HG02970 (cell line): Measurements from ENCODE around the gene HSD17B3.
"Not testable (repeated sequence)": the region's sequence is repeated elsewhere in the genome, so short reads cannot be mapped to it uniquely, and the experiment has no call there.

Source experiments
- ATAC-seq: cut with Tn5 transposase; IDR thresholded peaks from one replicate; pipeline ENCODE4 v1.9.1; 2021; ENCODE audit warnings: mild to moderate bottlenecking, moderate library complexity, moderate number of reproducible peaks; ENCODE audit not compliant: unreplicated experiment, low FRiP score

The HSD17B3 gene

GRCh38 chr9:96309850-96310249 lies 7.9 kb upstream of the HSD17B3 start:
- ATAC-seq, result no peak

DNA sequence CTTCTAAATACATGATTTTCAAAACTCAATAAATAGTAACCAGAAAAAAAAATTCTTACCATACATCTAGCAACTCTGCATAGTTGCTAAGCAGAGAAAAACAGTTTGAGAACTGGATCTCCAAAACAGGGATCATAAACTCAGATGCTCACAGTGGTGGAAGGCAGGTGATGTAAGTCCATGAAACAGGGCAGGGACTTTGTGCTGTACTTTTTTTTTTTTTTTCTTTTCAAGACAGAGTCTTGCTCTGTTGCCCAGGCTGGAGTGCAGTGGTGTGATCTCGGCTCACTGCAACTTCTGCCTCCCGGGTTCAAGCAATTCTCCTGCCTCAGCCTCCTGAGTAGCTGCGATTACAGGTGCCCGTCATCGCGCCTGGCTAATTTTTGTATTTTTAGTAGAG lies 5.0 kb upstream of the HSD17B3 start:
- not testable (repeated sequence) for ATAC-seq

DNA sequence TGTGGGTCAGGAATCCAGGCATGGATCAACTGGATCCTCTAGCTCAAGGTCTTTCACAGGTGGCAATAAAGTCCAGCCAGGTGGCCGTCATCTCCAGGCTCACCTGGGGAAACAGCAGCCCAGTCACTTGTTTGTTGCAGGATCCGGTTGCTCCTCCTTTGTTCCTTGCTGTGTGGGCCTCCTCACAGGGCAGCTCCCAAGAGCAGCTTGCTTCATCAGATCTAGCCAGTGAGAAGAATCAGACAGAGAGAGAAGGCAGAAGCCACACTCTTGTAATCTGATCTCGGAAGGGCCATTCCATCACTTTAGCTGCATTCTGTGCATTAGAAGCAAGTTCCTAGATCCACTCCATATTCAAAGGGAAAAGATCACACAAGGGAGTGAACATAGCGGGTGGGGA lies 3.2 kb upstream of the HSD17B3 start:
- no peak for ATAC-seq

- ATAC-seq, result no peak
Measured at GRCh38 chr9:96304230-96304629, 2.3 kb upstream of the HSD17B3 start.

- no peak for ATAC-seq
Measured at GRCh38 chr9:96299823-96300222, 2.2 kb downstream of the HSD17B3 start.

DNA sequence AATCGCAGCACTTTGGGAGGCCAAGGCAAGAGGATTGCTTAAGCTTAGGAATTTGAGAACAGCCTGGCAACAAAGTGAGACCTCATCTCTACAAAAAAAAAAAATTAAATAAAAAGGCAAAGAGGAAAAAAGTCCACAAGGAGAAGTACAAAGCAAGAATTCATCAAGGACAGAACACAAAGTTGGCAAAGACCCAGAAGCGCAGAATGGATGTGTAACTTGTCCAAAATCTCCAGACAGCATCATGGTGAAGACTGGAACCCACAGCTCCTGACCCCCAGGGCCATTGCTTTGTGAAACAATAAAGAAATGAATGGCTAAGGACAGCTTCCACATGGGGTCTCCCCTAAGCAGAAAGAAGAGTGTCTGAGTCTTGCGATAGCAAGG lies 7.8 kb downstream of the HSD17B3 start:
- ATAC-seq, result no peak

- ATAC-seq, result no peak
Measured at GRCh38 chr9:96293498-96294158, 8.3 kb downstream of the HSD17B3 start.

DNA sequence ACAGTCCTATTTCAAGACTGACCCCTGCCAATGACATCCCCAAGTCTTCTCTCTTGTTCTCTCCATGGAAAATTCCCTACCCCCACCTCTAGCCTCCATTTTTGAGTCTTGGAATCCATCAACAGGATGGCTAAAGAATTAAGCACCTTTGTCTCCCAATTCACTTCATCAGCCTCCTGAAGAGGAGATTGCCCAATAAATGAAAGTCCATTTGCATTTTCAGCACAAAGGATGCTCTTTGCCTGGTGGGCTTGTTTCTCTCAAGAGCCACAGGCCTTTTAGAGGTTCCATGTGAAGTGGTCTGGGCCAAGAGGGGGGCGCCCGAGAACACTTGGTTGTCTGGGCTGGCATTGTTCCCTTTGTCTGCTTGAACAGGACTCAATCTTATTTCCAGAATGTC lies 12.6 kb downstream of the HSD17B3 start:
- no peak for ATAC-seq

DNA sequence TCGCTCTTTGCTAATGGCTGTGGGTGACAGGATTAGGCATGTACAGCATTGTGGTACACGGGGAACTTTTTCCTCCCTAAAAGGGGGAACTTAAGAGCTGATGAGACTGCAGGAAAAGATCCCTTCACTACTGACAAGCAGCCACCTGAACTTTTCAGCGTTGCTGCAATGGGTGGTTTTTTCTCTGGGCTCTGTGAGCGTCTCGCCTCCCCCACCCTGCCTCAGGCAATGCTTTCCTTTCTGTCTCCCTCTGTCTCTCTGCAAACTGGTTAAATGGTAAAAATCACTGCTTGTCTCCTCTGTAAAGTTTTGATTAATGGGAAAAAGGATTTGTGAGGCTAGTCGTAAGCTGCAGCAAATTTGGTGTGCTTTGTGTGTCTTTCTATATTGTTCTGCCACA lies 20.3 kb downstream of the HSD17B3 start:
- no peak for ATAC-seq

GRCh38 chr9:96279932-96280331 lies 22.0 kb downstream of the HSD17B3 start:
- no peak for ATAC-seq

DNA sequence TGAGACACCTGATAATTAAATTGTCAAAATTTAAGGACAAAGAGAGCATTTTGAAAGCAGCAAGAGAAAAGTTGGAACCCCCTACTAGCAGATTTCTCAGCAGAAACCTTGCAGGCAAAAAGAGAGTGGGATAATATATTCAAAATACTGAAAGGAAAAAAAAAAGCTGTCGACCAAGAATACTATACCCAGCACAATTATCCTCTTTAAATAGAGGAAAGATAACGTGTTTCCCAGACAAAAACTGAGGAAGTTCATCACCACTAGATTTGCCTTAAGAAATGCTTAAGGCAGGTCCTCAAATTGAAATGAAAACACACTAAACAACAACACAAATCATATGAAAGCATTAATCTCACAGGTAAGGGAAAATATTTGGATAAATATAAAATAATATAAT lies 27.0 kb downstream of the HSD17B3 start:
- no peak for ATAC-seq

GRCh38 chr9:96270236-96270744 lies 31.7 kb downstream of the HSD17B3 start:
- no peak for ATAC-seq

DNA sequence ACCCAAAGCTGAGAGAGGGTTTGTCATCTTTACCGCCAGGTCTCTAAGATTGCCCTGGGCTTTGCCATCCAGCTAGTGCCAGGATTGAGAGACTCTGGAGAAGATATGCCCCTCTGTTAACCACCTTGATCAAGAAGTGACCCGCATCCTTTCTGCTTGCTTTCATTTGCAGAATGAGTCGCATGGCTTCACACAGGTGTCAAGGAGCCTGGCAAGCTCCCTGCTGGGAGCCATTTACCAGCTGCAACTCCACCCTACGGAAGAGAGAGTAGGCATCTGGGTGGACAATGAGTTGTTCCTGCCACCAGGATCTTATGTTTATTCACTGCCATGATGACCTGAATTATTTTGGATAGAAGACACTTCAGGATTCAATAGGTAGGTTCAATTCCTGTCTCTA lies 43.0 kb downstream of the HSD17B3 start:
- no peak for ATAC-seq

DNA sequence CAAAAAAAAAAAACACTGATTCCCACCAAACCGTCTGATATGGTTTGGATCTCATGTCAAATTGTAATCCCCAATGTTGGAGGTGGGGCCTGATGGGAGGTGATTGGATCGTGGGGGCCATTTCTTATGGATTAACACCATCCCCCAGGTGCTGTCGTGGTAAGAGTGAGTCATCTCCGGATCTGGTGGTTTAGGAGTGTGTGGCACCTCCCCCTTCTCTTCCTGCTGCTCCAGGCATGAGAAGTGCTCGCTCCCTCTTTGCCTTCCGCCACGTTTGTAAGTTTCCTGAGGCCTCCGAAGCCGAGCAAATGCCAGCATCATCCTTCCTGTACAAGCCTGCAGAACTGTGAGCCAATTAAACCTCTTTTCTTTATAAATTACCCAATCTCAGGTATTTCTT lies 45.2 kb downstream of the HSD17B3 start:
- no peak for ATAC-seq

DNA sequence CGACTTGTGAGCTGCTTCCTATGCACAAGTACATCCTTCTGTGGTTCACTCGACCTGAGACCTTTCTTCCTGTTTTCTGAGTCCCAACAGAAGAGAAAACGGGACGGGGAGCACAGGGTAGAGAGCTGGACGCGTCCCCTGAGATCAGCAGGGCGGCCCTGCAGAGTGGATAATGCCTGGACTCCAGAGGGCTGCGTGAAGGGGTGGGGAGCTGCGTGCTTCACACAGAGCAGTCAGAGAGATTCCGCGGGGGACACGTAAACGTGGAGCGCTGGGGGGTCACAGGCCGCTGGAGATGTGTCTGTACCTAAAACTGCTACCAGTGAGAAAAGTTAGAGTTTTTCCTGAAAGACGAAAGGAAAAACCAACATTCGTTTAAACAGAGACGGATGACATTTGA lies 46.3 kb downstream of the HSD17B3 start:
- ATAC-seq, result no peak

DNA sequence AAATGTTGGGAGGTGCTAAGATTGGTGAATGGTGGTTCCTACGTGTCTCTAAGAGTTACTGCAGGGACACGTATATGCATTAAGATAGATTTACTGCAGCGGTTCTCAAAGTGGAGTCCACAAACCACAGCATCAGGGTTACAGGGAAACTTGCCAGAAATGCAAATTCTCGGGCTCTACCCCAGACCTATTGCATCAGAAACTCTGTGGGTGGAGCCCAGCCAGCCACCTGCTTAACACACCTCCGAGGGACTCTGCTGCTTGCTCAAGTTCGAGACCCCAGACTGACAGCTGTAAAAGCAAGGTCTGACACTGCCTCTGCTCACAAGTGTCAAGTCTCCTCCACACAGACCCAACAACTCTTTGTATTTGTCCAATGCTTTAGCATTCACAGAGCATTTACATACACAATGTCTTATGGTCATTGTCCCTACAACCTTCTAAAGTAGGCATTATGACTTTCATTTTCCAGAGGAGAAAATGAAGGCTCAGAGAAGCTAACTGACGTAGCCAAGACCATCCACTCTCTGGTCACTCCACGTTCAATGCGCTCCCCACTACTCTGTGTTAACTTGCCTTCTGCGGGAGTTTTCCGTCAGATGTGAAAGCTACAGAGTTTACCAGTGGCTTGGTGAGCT lies 48.8 kb downstream of the HSD17B3 start:
- no peak for ATAC-seq

GRCh38 chr9:96251451-96251850 lies 50.5 kb downstream of the HSD17B3 start:
- ATAC-seq, result no peak

DNA sequence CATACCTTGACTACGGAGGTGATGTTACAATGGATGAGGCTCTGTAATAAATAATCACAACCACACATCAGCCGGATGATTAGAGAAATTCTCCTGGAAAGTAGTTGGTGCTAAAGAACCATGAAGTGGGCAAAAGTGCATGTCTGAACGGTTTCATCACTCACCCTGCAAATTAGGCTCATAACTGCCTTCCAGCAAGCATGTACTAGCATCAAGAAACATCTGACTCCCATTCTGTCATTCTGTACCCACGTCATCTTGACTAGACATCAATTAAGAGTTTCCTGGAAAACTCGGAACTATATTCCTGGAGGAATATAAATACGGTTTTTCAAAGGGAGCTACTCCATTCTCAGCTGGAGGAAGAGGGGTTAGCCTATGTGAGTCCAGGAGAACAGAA lies 52.2 kb downstream of the HSD17B3 start:
- no peak for ATAC-seq

- ATAC-seq, result no peak
Measured at GRCh38 chr9:96246267-96246671, 55.7 kb downstream of the HSD17B3 start.

DNA sequence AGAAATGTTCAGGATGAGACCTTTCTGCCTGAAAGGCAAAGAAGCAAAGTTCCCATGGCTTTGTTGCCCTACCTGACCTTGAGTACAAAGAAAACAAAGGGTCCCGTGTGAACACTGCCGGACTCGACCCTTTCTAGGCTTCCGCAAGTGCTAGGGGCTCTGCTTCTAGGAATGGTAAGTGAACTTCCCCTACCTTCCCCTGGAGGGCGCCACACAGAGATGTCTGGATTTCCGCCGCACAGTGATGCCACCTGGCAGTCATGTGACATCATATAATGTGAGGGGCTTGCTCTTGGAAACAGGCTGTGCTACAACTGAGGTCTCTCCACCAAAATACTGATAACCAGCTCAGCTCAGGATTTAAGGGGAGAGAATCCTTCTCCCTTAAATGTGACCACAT lies 56.6 kb downstream of the HSD17B3 start:
- ATAC-seq, result no peak

- ATAC-seq, result no peak
Measured at GRCh38 chr9:96243778-96244177, 58.2 kb downstream of the HSD17B3 start.

GRCh38 chr9:96242811-96243210 lies 59.2 kb downstream of the HSD17B3 start:
- no peak for ATAC-seq
